SU-DHL-6 (cell line): ENCODE results near the gene SLC17A5.

Source experiments
- EZH2phosphoT487 ChIP-seq: fragments of 200-600 bp; sonication (generic), shearing (Covaris generic); conservative IDR thresholded peaks from 2 replicates; pipeline ENCODE4 v1.6.1; 2018; ENCODE audit warnings: mild to moderate bottlenecking, antibody characterized with exemption, low read length, moderate library complexity, mixed read lengths
- TF ChIP-seq, protein P1 (sequence below): fragments of 200-600 bp; sonication (generic); IDR thresholded peaks from one replicate; pipeline ENCODE4 v1.5.1; 2017; ENCODE audit warnings: antibody characterized with exemption, mild to moderate bottlenecking, low read length, moderate library complexity; ENCODE audit not compliant: insufficient read depth, poor library complexity, severe bottlenecking

DNA sequence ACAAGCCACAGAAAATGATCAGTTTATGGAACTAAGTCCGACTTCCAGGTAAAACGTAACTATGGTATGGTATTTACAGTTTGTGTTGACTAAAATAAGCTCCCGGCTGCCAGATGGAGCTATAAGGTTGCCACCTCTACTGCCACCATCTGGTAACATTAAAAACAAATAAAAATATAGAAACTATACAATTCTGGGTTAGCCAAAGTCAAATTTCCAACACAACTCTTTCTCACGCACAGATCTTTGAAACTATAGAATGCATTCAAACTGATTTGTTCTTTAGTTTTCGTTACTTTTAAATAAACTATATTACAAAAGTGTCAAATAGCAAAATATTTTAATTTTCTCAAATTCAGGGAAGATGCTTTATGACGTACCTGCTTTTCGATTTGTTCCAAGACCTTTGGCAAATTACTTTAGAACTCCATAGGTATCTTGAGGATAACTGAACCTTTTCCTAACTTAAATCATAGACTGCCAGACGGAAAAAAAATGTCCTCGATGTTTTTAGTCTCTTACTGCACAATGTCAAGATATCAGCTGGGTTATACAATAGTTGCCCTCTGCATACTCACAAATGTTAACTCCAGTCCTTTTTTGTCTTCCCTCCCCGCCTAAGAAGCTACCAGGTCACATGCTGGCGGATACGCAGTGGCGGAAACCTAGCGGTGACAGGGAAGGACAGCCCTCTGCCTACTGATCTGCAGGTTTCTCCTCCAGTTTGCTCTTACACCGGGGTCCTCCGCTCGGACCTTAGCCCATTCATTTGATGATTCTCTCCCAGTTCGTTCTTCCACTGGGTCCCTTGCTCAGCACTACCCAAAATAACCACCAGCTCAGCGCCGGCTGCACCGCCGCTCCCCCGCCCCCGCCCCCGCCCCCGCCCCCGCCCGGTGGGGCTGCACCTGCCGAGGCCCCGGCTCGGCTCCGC lies 888 bp downstream of the SLC17A5 start:
- TF ChIP-seq, protein P1, sequence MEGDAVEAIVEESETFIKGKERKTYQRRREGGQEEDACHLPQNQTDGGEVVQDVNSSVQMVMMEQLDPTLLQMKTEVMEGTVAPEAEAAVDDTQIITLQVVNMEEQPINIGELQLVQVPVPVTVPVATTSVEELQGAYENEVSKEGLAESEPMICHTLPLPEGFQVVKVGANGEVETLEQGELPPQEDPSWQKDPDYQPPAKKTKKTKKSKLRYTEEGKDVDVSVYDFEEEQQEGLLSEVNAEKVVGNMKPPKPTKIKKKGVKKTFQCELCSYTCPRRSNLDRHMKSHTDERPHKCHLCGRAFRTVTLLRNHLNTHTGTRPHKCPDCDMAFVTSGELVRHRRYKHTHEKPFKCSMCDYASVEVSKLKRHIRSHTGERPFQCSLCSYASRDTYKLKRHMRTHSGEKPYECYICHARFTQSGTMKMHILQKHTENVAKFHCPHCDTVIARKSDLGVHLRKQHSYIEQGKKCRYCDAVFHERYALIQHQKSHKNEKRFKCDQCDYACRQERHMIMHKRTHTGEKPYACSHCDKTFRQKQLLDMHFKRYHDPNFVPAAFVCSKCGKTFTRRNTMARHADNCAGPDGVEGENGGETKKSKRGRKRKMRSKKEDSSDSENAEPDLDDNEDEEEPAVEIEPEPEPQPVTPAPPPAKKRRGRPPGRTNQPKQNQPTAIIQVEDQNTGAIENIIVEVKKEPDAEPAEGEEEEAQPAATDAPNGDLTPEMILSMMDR, result peak; percentile 19
- no peak for TF ChIP-seq EZH2phosphoT487
